Ectodermal cell (in vitro differentiated cells): ENCODE results near the gene DENND2A.
"Not testable (repeated sequence)": the region's sequence is repeated elsewhere in the genome, so short reads cannot be mapped to it uniquely, and the experiment has no call there.

Experiments
- H3K27ac ChIP-seq: 2 replicates; pipeline ENCODE4 v1.7.0; 2013; ENCODE audit warnings: mild to moderate bottlenecking, low read depth, low read length; ENCODE audit not compliant: insufficient read depth, poor library complexity, severe bottlenecking
- H3K27me3 ChIP-seq: 2 replicates; pipeline ENCODE4 v1.7.0; 2013; ENCODE audit warnings: mild to moderate bottlenecking, low read length; ENCODE audit not compliant: insufficient read depth, control insufficient read depth, poor library complexity, severe bottlenecking
- H3K36me3 ChIP-seq: one replicate; pipeline ENCODE4 v1.7.0; 2013; ENCODE audit warnings: low read length; ENCODE audit not compliant: control insufficient read depth, insufficient read depth
- H3K4me1 ChIP-seq: one replicate; pipeline ENCODE4 v1.7.0; 2013; ENCODE audit warnings: low read length; ENCODE audit not compliant: control insufficient read depth, insufficient read depth
- H3K4me3 ChIP-seq: 2 replicates; pipeline ENCODE4 v1.7.0; 2013; ENCODE audit warnings: low read depth, low read length, control low read depth; ENCODE audit not compliant: insufficient read depth
- H3K9me3 ChIP-seq: 2 replicates; pipeline ENCODE4 v1.7.0; 2013; ENCODE audit warnings: mild to moderate bottlenecking, low read length, moderate library complexity; ENCODE audit not compliant: control insufficient read depth
- WGBS, 2 experiments: methylation state at CpG; one replicate each; pipeline ENCODE4 v1.1.7; 2013; ENCODE audit warnings: missing lambda C conversion rate in 2 of 2; 5-methylcytosine and 5-hydroxymethylcytosine counted together

Gene DENND2A

DNA sequence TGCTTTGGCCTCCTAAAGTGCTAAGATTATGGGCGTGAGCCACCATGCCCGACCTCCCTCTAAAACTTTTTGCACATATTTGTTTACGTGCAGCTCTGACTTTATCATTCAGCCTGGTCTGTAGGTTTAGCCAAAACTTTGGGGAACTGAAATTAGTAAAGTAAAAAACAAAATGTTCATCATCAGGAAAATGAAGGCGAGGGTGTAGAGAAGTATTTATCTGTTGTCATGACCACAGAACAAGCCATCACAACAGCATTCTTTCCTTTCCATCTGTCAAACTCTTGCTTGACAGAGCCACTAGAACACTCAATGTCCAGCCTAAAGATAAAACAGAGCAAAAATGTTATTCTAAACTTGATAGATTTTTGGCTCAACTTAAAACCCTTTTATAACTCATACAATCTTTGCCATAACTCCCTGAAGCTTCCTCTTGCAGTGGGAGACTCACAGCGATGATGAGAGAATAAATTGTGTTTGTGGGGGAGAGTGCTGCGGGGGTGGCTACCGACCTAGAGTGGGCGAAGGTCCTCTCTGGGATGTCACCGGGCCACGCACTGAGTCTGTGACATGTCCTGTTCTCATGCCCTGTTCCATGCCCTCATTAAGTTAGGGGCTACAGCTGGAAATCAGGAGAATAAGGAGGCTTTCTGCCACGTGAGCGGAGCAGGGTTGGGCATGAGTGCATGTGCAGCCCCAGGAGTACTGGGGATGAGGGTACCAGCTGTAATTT, 102.7 kb downstream of the DENND2A start:
- H3K4me3 ChIP-seq = no peak overlapping the region
- H3K4me1 ChIP-seq = peaks cover 37% of the 10 kb centered on the region
- no peaks in the 10 kb centered on the region for H3K36me3 ChIP-seq
- no peak overlapping the region for H3K27ac ChIP-seq
- no peaks in the 10 kb centered on the region for H3K9me3 ChIP-seq
- H3K27me3 ChIP-seq = no peaks in the 10 kb centered on the region
- 95 to 97% methylated on average over 11 to 12 of the region's 12 CpGs for WGBS, 2 experiments

DNA sequence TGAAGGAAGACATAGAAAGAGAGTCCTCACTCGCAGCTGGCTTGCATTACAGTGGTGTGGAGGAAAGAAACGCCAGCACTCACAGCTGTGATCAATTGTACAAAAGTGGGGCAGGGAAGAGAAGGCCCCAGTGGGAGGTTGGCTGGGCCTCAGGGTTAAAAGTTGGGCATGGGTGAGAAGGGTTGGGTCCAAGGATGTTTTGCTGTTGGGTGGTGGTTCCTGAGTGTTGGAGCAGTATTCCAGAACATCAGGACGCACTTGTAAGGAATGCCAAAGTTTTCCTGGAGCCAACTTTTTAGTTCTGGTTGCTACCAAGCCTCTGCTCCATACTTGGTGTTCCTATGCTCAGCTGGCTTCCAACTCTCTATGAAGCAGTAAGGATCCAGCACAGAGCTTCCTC, 105.9 kb downstream of the DENND2A start:
- no peaks in the 10 kb centered on the region for H3K27me3 ChIP-seq
- 91 to 94% methylated on average over 3 of the region's 3 CpGs for WGBS, 2 experiments
- no peak overlapping the region for H3K27ac ChIP-seq

DNA sequence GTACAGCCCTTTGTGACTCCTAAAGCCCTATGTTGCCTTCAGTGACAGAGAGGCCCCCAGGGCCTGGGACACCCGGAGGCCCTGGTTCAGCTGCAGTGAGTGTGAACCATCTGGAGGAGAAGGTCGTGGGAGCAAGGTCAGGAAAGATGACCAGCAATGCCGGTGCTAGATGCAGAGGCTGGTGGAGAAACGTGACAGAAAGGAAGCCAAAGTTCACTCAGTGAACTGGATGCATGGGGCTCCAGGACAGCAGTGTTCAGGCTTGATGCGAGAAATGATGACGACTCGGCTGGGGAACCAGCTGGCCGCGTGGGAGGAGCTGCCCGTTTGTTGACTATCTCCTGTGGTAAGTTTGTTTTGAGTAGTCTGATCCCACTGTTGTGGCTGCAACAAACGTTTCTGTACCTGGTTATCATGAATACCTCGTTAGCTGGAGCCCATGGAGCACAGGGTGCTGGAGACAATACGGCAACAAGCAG, 107.2 kb downstream of the DENND2A start:
- Histone ChIP-seq H3K4me1 (no peaks in the 10 kb centered on the region), H3K4me3 (no peak overlapping the region), H3K27me3 (no peaks in the 10 kb centered on the region), H3K36me3 (no peaks in the 10 kb centered on the region), H3K9me3 (no peaks in the 10 kb centered on the region), H3K27ac (no peak overlapping the region)
- 87 to 92% methylated on average over 13 of the region's 13 CpGs for WGBS, 2 experiments

More for the DNA sequence above, 105.9 kb downstream of the DENND2A start:
- no peaks in the 10 kb centered on the region for H3K9me3 ChIP-seq
- no peaks in the 10 kb centered on the region for H3K36me3 ChIP-seq
- peaks cover 7% of the 10 kb centered on the region for H3K4me1 ChIP-seq
- no peak overlapping the region for H3K4me3 ChIP-seq

- H3K27ac ChIP-seq, H3K36me3 ChIP-seq, H3K27me3 ChIP-seq, H3K9me3 ChIP-seq, H3K4me3 ChIP-seq, H3K4me1 ChIP-seq: not testable (repeated sequence)
- 95 to 97% methylated on average over 3 of the region's 4 CpGs for WGBS, 2 experiments
Measured at GRCh38 chr7:140529428-140529827, 111.2 kb downstream of the DENND2A start.

DNA sequence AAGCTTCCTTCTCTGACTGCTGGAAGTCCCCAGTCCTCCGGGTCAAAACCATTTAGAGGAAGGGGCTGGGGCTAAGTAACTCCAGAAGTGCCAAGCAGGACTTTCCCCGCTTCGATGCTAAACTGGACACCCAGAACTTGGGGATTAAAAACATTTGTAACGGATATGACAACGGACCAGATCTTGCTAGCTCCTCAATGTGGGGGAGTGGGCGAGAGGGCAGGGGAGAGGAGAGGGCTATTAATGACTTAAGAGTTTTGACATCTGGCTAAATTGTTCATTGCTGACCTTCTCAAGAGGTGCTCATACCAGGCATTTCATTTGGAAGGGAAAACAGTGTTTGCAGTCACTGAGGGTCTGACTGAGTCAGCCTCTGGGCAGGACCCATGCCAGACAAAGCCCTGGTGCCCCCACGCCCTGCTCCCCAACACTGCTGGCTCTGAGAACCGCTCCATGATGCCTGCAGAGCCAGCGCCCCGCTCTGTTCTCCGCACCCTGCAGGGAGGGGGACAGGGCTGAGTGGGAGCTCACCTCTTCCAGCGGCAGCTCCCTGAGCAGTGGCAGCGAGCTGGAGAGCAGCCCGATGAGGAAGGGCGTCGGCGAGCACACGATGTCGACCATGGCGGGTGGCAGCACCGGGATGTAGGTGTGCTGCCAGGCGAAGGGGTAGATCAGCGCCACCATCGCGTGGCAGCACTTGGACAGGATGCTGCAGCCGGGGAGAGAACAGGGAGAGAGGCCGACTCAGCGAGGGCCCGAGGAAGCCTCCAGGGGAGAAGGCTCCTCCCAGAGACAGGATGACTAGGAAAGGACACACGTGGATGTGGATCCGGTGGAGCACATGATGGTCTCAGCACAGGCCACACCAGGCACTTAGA, 113.6 kb downstream of the DENND2A start:
- H3K4me3 ChIP-seq = no peak overlapping the region
- no peaks in the 10 kb centered on the region for H3K36me3 ChIP-seq
- no peak overlapping the region for H3K27ac ChIP-seq
- 90 to 92% methylated on average over 31 of the region's 31 CpGs for WGBS, 2 experiments
- no peaks in the 10 kb centered on the region for H3K9me3 ChIP-seq
- no peaks in the 10 kb centered on the region for H3K27me3 ChIP-seq
- H3K4me1 ChIP-seq = peaks cover 3% of the 10 kb centered on the region

GRCh38 chr7:140526214-140526613, 114.4 kb downstream of the DENND2A start:
- Histone ChIP-seq H3K9me3 (no peaks in the 10 kb centered on the region), H3K27me3 (no peaks in the 10 kb centered on the region), H3K27ac (no peak overlapping the region), H3K4me3 (no peak overlapping the region), H3K36me3 (peaks cover 3% of the 10 kb centered on the region), H3K4me1 (peaks cover 3% of the 10 kb centered on the region)
- 84 to 89% methylated on average over 9 of the region's 9 CpGs for WGBS, 2 experiments

DNA sequence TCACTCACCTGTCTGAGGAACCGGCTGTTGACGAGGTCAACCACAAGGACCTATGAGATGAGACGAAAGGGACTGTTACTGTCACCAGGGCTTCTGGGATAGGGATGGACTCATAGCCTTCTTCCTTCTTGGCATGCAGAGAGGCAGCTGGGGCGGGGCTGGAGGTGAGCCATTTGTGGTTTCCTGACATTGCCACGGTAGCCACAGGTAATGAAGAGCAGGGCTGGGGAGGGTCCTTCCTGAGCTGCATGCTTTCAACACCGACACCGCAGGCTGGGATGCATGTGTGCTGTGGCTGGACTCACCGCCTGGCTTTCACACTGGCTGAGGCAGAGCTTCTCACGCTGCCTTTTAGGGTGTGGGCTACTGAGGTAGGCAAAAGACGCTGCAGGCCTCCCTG, 114.9 kb downstream of the DENND2A start:
- H3K9me3 ChIP-seq = no peaks in the 10 kb centered on the region
- no peak overlapping the region for H3K27ac ChIP-seq
- no peaks in the 10 kb centered on the region for H3K27me3 ChIP-seq
- H3K4me1 ChIP-seq = peaks cover 3% of the 10 kb centered on the region
- WGBS, 2 experiments = 91 to 93% methylated on average over 10 of the region's 10 CpGs
- H3K36me3 ChIP-seq = peaks cover 3% of the 10 kb centered on the region
- no peak overlapping the region for H3K4me3 ChIP-seq

DNA sequence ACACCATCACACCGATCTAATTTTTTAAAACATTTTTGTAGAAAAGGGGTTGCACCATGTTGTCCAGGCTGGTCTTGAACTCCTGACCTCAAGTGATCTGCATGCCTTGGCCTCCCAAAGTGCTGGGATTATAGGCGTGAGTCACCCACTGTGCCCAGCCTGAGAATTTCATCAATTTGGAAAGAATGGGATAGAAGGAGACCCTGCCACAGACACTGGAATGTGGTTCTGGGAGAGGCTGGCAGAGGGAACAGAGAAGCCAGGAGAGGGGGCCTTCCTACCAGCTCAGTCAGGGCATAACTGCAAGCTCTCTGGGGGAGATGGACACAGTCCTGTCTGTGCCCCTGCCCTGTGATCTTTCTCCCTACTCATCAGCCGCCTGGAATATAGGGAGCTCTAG, 119.2 kb downstream of the DENND2A start:
- 94 to 95% methylated on average over 3 of the region's 3 CpGs for WGBS, 2 experiments
- Histone ChIP-seq H3K4me3 (no peak overlapping the region), H3K9me3 (no peaks in the 10 kb centered on the region), H3K36me3 (peaks cover 3% of the 10 kb centered on the region), H3K27ac (no peak overlapping the region), H3K4me1 (peaks cover 13% of the 10 kb centered on the region), H3K27me3 (no peaks in the 10 kb centered on the region)

DNA sequence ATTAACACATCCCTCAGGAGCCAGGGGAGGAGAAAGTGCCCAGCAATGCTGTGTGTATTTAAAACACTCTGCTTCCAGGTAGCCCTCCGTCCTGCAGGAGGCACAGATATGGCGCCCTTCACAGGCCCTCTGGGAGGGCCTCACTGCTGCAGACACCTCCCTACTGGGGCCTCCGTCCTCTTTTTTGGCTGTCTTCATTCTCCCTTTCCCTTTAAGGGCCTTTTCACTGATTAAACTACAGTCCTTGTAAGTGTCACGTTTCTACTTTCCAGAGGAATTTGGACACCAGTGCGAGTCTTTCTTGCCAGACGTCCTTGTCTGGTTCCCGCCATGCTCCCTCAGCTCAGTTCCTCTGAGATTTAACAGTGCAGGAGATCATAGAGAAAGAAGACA, 121.6 kb downstream of the DENND2A start:
- peaks cover 3% of the 10 kb centered on the region for H3K36me3 ChIP-seq
- H3K9me3 ChIP-seq = no peaks in the 10 kb centered on the region
- H3K27ac ChIP-seq = peak overlapping the region; percentile 44
- no peak overlapping the region for H3K4me3 ChIP-seq
- 77 to 79% methylated on average over 7 of the region's 7 CpGs for WGBS, 2 experiments
- H3K27me3 ChIP-seq = no peaks in the 10 kb centered on the region
- peaks cover 13% of the 10 kb centered on the region for H3K4me1 ChIP-seq

DNA sequence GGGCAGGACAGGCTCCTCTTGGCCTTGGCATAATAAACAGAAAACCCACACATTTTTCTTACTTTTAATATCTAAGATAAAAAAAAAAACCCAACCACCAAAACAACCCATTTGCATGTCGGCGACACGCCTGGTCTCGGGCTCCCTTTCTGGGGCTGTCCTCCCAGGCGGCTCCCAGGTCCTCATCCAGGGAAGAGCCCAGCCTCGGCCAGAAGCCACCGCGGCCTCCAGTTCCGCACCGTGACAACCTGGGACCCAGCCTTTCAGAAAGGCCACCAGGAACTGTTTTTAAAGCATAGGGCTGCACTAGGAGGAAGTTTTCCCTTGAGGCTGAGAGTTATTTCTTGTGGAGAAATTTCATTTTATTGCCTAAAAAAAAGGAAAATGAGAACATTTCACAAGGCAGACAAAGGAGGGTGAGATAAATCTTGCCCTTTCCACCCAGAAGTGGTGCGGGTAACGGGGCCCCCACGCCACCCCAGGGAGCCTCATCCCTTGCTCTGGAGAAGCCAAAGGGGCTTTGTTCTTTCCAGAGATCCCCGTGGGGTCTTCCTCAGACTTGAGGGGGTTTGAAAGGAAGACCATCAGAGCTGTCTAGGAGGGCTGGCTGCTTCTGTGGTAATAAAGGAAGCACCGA, 122.1 kb downstream of the DENND2A start:
- Histone ChIP-seq H3K27ac (no peak overlapping the region), H3K27me3 (no peaks in the 10 kb centered on the region), H3K36me3 (peaks cover 3% of the 10 kb centered on the region), H3K9me3 (no peaks in the 10 kb centered on the region), H3K4me3 (no peak overlapping the region), H3K4me1 (peaks cover 13% of the 10 kb centered on the region)
- WGBS, 2 experiments = 71 to 79% methylated on average over 15 of the region's 15 CpGs
